ENCODE data around the gene ZBTB7C. TPM values are rescaled to one million over a fixed set of nuclear protein-coding genes. Genes with fewer than 3 reads are reported as not detected.

ZBTB7C gene
- total RNA-seq, 2 experiments from 2014 or later: not detected

Small RNAs within 50 kb of the gene (small RNA-seq; reads per million reads assigned to genes)
- gene RNU6-708P: not detected

Other genes with a start within 250 kb of the ZBTB7C start
- gene CTIF, start 129.6 kb upstream of the ZBTB7C start, total RNA-seq (2014; rRNA removed; shearing (Covaris generic)): 0.06 TPM in 1 of 2 replicates, not detected in the other
- 0.38 TPM in 1 of 2 replicates, not detected in the other for gene CTIF, start 129.6 kb upstream of the ZBTB7C start, total RNA-seq (2022)

Measured in OCI-LY7 (cell line).